Endothelial cell of umbilical vein (primary cell): Measurements from ENCODE around the gene WDFY3. TPM values are rescaled to one million over a fixed set of nuclear protein-coding genes. Genes with fewer than 3 reads are reported as not detected.

Experiments
- BruUV-seq: library from RNA; stranded (reverse); fragments of 400-500 nt; replicated peaks from 2 replicates; lab custom pipeline; 2021; lab: Mats Ljungman, UMichigan
- CTCF ChIA-PET: fragments of 300-600, 350-600 bp; sonication (Branson Sonifier 250); formaldehyde crosslinking; loops from one replicate; lab custom pipeline; 2021; ENCODE audit warnings: antibody characterized with exemption, inconsistent platforms; lab: Charles Lee
- POLR2A ChIA-PET: fragments of 300-600, 350-600 bp; sonication (Branson Sonifier 250); formaldehyde crosslinking; loops from one replicate; lab custom pipeline; 2021; ENCODE audit warnings: antibody characterized with exemption, inconsistent platforms; lab: Charles Lee
- DNase-seq: peaks from one replicate; pipeline ENCODE4 v3.0.0-alpha.2; 2011; ENCODE audit warnings: low read depth, low spot score
- FAIRE-seq: peaks from 2 replicates; lab custom pipeline; 2011; peaks lifted over from hg19 to GRCh38; lab: Jason Lieb, UNC
- H2AFZ ChIP-seq: 2 replicates; pipeline ENCODE4 v1.6.0; 2012; ENCODE audit warnings: low read depth, low read length, control low read depth, inconsistent platforms
- H3K27ac ChIP-seq: 2 replicates; pipeline ENCODE4 v1.5.1; 2011; ENCODE audit warnings: low read depth, mild to moderate bottlenecking, control low read depth, low read length, moderate library complexity; ENCODE audit not compliant: insufficient read depth
- H3K27me3 ChIP-seq, 2 experiments: 2 replicates each; pipeline versions ENCODE4 v1.6.0 to v1.6.1; 2011; ENCODE audit warnings: low read length in 2 of 2, mixed read lengths in 1 of 2; ENCODE audit not compliant: control insufficient read depth in 2 of 2, insufficient read depth in 2 of 2
- H3K36me3 ChIP-seq, 2 experiments: 2 replicates in 1 of 2; 3 replicates in 1 of 2; pipeline ENCODE4 v1.5.1; 2011; ENCODE audit warnings: low read length in 2 of 2, mild to moderate bottlenecking in 1 of 2, moderate library complexity in 1 of 2; ENCODE audit not compliant: control insufficient read depth in 2 of 2, insufficient read depth in 2 of 2; ENCODE audit errors: extremely low read depth in 1 of 2
- H3K4me1 ChIP-seq: 3 replicates; pipeline ENCODE4 v1.5.1; 2011; ENCODE audit warnings: mild to moderate bottlenecking, low read length; ENCODE audit not compliant: control insufficient read depth, insufficient read depth; ENCODE audit errors: extremely low read depth
- H3K4me2 ChIP-seq: 2 replicates; pipeline ENCODE4 v1.6.1; 2011; ENCODE audit warnings: low read length, control low read depth, mixed read lengths; ENCODE audit not compliant: insufficient read depth
- H3K4me3 ChIP-seq, 3 experiments: fragments of 200-600 bp in 1 of 3; sonication (generic), shearing (Covaris generic) in 1 of 3; replicated peaks in 1 of 3; 2 replicates each; pipeline ENCODE4 v1.5.1; 2011 to 2016; ENCODE audit warnings: control low read depth in 3 of 3, low read length in 3 of 3, mild to moderate bottlenecking in 2 of 3, inconsistent platforms in 1 of 3, low read depth in 1 of 3, moderate library complexity in 1 of 3; ENCODE audit not compliant: insufficient read depth in 1 of 3
- H3K79me2 ChIP-seq: 2 replicates; pipeline ENCODE4 v1.6.0; 2012; ENCODE audit warnings: low read length, inconsistent platforms; ENCODE audit not compliant: control insufficient read depth, insufficient read depth
- H3K9ac ChIP-seq: replicated peaks from 2 replicates; pipeline ENCODE3; 2011; ENCODE audit warnings: low read length, control low read depth; ENCODE audit not compliant: insufficient read depth; ENCODE audit errors: extremely low read depth
- H3K9me1 ChIP-seq: replicated peaks from 3 replicates; pipeline ENCODE4 v1.6.0; 2011; ENCODE audit warnings: mild to moderate bottlenecking, low read length; ENCODE audit not compliant: control insufficient read depth, insufficient read depth; ENCODE audit errors: extremely low read depth
- H3K9me3 ChIP-seq: replicated peaks from 2 replicates; pipeline ENCODE4 v1.5.1; 2012; ENCODE audit warnings: low read length, inconsistent platforms; ENCODE audit not compliant: control insufficient read depth, insufficient read depth
- H4K20me1 ChIP-seq: replicated peaks from 2 replicates; pipeline ENCODE3; 2011; ENCODE audit warnings: mild to moderate bottlenecking, low read length; ENCODE audit not compliant: control insufficient read depth, insufficient read depth; ENCODE audit errors: extremely low read depth
- CTCF ChIP-seq, 2 donors: IDR thresholded peaks; 1 replicate in 1 of 2; 2 replicates in 1 of 2; pipeline ENCODE4 v1.5.1; 2011; ENCODE audit warnings: low read length in 2 of 2, mild to moderate bottlenecking in 2 of 2, moderate library complexity in 2 of 2, control low read depth in 1 of 2, inconsistent platforms in 1 of 2, low read depth in 1 of 2; ENCODE audit not compliant: insufficient read depth in 1 of 2; ENCODE audit errors: extremely low read depth in 1 of 2
- EZH2 ChIP-seq: IDR thresholded peaks from 2 replicates; pipeline ENCODE4 v1.6.1; 2012; ENCODE audit warnings: borderline replicate concordance, low read depth, mild to moderate bottlenecking, moderate library complexity, low read length, inconsistent platforms; ENCODE audit not compliant: severe bottlenecking
- FOS ChIP-seq: IDR thresholded peaks from 2 replicates; pipeline ENCODE4 v1.6.1; 2011; ENCODE audit warnings: mild to moderate bottlenecking, low read length, moderate library complexity, borderline replicate concordance; ENCODE audit not compliant: insufficient read depth
- GATA2 ChIP-seq: IDR thresholded peaks from 2 replicates; pipeline ENCODE4 v1.7.0; 2011; ENCODE audit warnings: low read depth, mild to moderate bottlenecking, moderate library complexity, mixed read lengths, low read length; ENCODE audit not compliant: insufficient read length, insufficient read depth
- JUN ChIP-seq: IDR thresholded peaks from 2 replicates; pipeline ENCODE4 v1.6.1; 2011; ENCODE audit warnings: borderline replicate concordance, low read depth; ENCODE audit not compliant: insufficient read length, insufficient read depth
- MAX ChIP-seq: IDR thresholded peaks from 2 replicates; pipeline ENCODE4 v1.6.1; 2011; ENCODE audit not compliant: insufficient read depth, insufficient read length
- MYC ChIP-seq: IDR thresholded peaks from one replicate; pipeline ENCODE4 v1.6.1; 2011; ENCODE audit warnings: mild to moderate bottlenecking, low read depth, low read length
- POLR2A ChIP-seq: IDR thresholded peaks from 2 replicates; pipeline ENCODE4 v1.6.1; 2012; ENCODE audit warnings: low read depth, mild to moderate bottlenecking, control low read depth, low read length
- POLR2AphosphoS5 ChIP-seq: IDR thresholded peaks from 2 replicates; pipeline ENCODE4 v1.6.1; 2012; ENCODE audit warnings: low read depth, mild to moderate bottlenecking, control low read depth, low read length, moderate library complexity; ENCODE audit not compliant: insufficient read depth
- dilution Hi-C: fragments of 300-500 bp; cut with MboI; formaldehyde crosslinking; loops from one replicate; pipeline ENCODE4 v1.15.0; 2019; ENCODE audit warnings: low sequenced_read_pairs; ENCODE audit not compliant: extremely low pct_ligation_motif_present
- intact Hi-C: fragments of 100-400 bp; cut with micrococcal nuclease; formaldehyde crosslinking; loops from one replicate; pipeline ENCODE4 v1.10.0; 2022
- polyA plus RNA-seq, 4 experiments: library from polyadenylated mRNA; depleted of rRNA in 3 of 4; stranded (reverse) in 3 of 4; unstranded in 1 of 4; fragments of >200 nt; gene quantifications; 2 replicates each; pipeline versions ENCODE4 v1.2.1 to v1.2.3, GENCODE V29; 2011 to 2012; ENCODE audit warnings: missing spikeins in 1 of 4
- total RNA-seq: library from RNA; stranded (reverse); gene quantifications from 2 replicates; pipeline ENCODE4 v1.2.3, GENCODE V29; 2021

Gene WDFY3
- total and polyA plus RNA-seq, 2 donors (not counting 3 experiments of a cell fraction or from before 2014, with no cell fraction given) = 37.0 to 113 TPM

- ChIA-PET POLR2A (no interaction called here), CTCF (no interaction called here)
- Histone ChIP-seq H3K79me2 (no peaks in the 10 kb centered on the region), H3K27ac (no peak overlapping the region), H3K4me3 (no peak overlapping the region), H3K4me1 (peaks cover 4% of the 10 kb centered on the region), H3K36me3 (peaks cover 13 to 29% of the 10 kb centered on the region in 2 experiments), H3K9ac (no peak overlapping the region), H4K20me1 (no peaks in the 10 kb centered on the region), H3K9me3 (no peaks in the 10 kb centered on the region), H3K9me1 (no peaks in the 10 kb centered on the region), H3K4me2 (no peak overlapping the region), H3K27me3 (no peaks in the 10 kb centered on the region), H2AFZ (no peak overlapping the region)
- intact Hi-C loops (no loop called here), dilution Hi-C loops (no loop called here)
- FAIRE-seq = no peak
- TF ChIP-seq MYC = no peak
- TF ChIP-seq CTCF (IDR thresholded peaks at IDR 0.05; ENCODE audit: extremely low read depth in 1 of 2, insufficient read depth in 1 of 2, low read depth in 1 of 2, low read length in 2 of 2) = no peak
- TF ChIP-seq POLR2A = no peak
- no peak for TF ChIP-seq FOS
- TF ChIP-seq JUN = no peak
- TF ChIP-seq EZH2 = no peak
- no peak for TF ChIP-seq POLR2AphosphoS5
- TF ChIP-seq GATA2 = no peak
- TF ChIP-seq MAX = no peak
- DNase-seq = no peak
- BruUV-seq = no TSS peak
These were observed 268.8 kb downstream of the WDFY3 start for GRCh38 chr4:84697615-84698201.
